ENCODE measurements around the gene ZSCAN31. TPM values are rescaled to one million over a fixed set of nuclear protein-coding genes. Genes with fewer than 3 reads are reported as not detected.

ZSCAN31 gene
- total and polyA plus RNA-seq, 2 of the 8 experiments (the other 6 are each of a cell fraction or from before 2014, with no cell fraction given) = 1.9 to 7.0 TPM

DNA sequence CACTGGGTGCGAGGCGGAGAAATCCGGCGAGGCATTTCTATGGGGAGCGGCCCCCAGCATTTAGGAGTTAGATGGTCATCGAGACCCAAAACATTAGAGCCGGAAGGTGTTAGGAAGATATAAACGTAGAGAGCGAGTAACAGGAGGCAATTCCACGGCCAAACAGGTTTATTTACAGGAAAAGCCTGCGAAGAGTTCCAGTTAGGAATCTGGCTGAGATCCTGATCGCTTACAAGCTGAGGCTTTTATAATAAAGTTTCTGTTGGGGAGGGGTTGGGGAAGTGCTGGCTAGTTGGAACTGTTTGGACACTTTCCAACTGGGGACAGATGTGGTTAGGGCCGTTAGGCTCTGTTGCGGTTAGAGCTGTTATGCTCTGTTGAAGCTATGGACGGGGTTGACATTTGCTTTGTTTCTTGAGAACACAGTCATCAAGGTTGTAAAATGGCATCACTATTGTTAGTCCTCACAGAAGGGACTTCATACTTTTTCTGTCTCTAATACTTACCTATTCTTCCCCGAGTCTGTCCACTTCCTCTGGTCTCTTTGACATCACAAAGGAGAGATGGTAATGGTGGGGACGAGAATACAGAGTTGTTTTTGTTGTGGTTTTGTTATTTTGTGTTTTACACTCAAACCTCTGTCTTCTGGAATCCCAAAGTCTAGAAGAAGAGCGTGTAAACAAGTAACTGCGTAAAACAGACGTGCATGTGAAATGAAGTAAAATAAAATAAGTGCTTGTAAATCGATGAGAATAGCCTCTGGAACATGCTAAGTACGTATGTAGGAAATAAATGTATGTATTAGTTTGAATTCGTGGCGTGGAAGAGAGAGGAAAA, 554 bp upstream of the ZSCAN31 start (continued):
- TF ChIP-seq KDM5A (IDR thresholded peaks at IDR 0.05; ENCODE audit: low read length) = no peak
- TF ChIP-seq CHD1 (IDR thresholded peaks at IDR 0.05; ENCODE audit: low read depth, low read length) = no peak
- no peak for TF ChIP-seq NRF1 (IDR thresholded peaks at IDR 0.05; ENCODE audit: low read depth, low read length)
- TF ChIP-seq USF2 (IDR thresholded peaks at IDR 0.05; ENCODE audit: low read length) = no peak
- TF ChIP-seq, protein P1, sequence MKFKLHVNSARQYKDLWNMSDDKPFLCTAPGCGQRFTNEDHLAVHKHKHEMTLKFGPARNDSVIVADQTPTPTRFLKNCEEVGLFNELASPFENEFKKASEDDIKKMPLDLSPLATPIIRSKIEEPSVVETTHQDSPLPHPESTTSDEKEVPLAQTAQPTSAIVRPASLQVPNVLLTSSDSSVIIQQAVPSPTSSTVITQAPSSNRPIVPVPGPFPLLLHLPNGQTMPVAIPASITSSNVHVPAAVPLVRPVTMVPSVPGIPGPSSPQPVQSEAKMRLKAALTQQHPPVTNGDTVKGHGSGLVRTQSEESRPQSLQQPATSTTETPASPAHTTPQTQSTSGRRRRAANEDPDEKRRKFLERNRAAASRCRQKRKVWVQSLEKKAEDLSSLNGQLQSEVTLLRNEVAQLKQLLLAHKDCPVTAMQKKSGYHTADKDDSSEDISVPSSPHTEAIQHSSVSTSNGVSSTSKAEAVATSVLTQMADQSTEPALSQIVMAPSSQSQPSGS (IDR thresholded peaks at IDR 0.05; ENCODE audit: low read length) = no peak

Measured in H1 (cell line).